Endothelial cell of umbilical vein (primary cell): Measurements from ENCODE around the gene VWC2. TPM values are rescaled to one million over a fixed set of nuclear protein-coding genes. Genes with fewer than 3 reads are reported as not detected.

Experiments
- BruUV-seq: library from RNA; stranded (reverse); fragments of 400-500 nt; replicated peaks from 2 replicates; lab custom pipeline; 2021; lab: Mats Ljungman, UMichigan
- CTCF ChIA-PET: fragments of 300-600, 350-600 bp; sonication (Branson Sonifier 250); formaldehyde crosslinking; loops from one replicate; lab custom pipeline; 2021; ENCODE audit warnings: antibody characterized with exemption, inconsistent platforms; lab: Charles Lee
- POLR2A ChIA-PET: fragments of 300-600, 350-600 bp; sonication (Branson Sonifier 250); formaldehyde crosslinking; loops from one replicate; lab custom pipeline; 2021; ENCODE audit warnings: antibody characterized with exemption, inconsistent platforms; lab: Charles Lee
- DNase-seq: peaks from one replicate; pipeline ENCODE4 v3.0.0-alpha.2; 2011; ENCODE audit warnings: low read depth, low spot score
- FAIRE-seq: peaks from 2 replicates; lab custom pipeline; 2011; peaks lifted over from hg19 to GRCh38; lab: Jason Lieb, UNC
- H2AFZ ChIP-seq: 2 replicates; pipeline ENCODE4 v1.6.0; 2012; ENCODE audit warnings: low read depth, low read length, control low read depth, inconsistent platforms
- H3K27ac ChIP-seq: 2 replicates; pipeline ENCODE4 v1.5.1; 2011; ENCODE audit warnings: low read depth, mild to moderate bottlenecking, control low read depth, low read length, moderate library complexity; ENCODE audit not compliant: insufficient read depth
- H3K27me3 ChIP-seq, 2 experiments: 2 replicates each; pipeline versions ENCODE4 v1.6.0 to v1.6.1; 2011; ENCODE audit warnings: low read length in 2 of 2, mixed read lengths in 1 of 2; ENCODE audit not compliant: control insufficient read depth in 2 of 2, insufficient read depth in 2 of 2
- H3K36me3 ChIP-seq, 2 experiments: 2 replicates in 1 of 2; 3 replicates in 1 of 2; pipeline ENCODE4 v1.5.1; 2011; ENCODE audit warnings: low read length in 2 of 2, mild to moderate bottlenecking in 1 of 2, moderate library complexity in 1 of 2; ENCODE audit not compliant: control insufficient read depth in 2 of 2, insufficient read depth in 2 of 2; ENCODE audit errors: extremely low read depth in 1 of 2
- H3K4me1 ChIP-seq: 3 replicates; pipeline ENCODE4 v1.5.1; 2011; ENCODE audit warnings: mild to moderate bottlenecking, low read length; ENCODE audit not compliant: control insufficient read depth, insufficient read depth; ENCODE audit errors: extremely low read depth
- H3K4me2 ChIP-seq: 2 replicates; pipeline ENCODE4 v1.6.1; 2011; ENCODE audit warnings: low read length, control low read depth, mixed read lengths; ENCODE audit not compliant: insufficient read depth
- H3K4me3 ChIP-seq, 3 experiments: fragments of 200-600 bp in 1 of 3; sonication (generic), shearing (Covaris generic) in 1 of 3; replicated peaks in 1 of 3; 2 replicates each; pipeline ENCODE4 v1.5.1; 2011 to 2016; ENCODE audit warnings: control low read depth in 3 of 3, low read length in 3 of 3, mild to moderate bottlenecking in 2 of 3, inconsistent platforms in 1 of 3, low read depth in 1 of 3, moderate library complexity in 1 of 3; ENCODE audit not compliant: insufficient read depth in 1 of 3
- H3K79me2 ChIP-seq: 2 replicates; pipeline ENCODE4 v1.6.0; 2012; ENCODE audit warnings: low read length, inconsistent platforms; ENCODE audit not compliant: control insufficient read depth, insufficient read depth
- H3K9ac ChIP-seq: replicated peaks from 2 replicates; pipeline ENCODE3; 2011; ENCODE audit warnings: low read length, control low read depth; ENCODE audit not compliant: insufficient read depth; ENCODE audit errors: extremely low read depth
- H3K9me1 ChIP-seq: replicated peaks from 3 replicates; pipeline ENCODE4 v1.6.0; 2011; ENCODE audit warnings: mild to moderate bottlenecking, low read length; ENCODE audit not compliant: control insufficient read depth, insufficient read depth; ENCODE audit errors: extremely low read depth
- H3K9me3 ChIP-seq: replicated peaks from 2 replicates; pipeline ENCODE4 v1.5.1; 2012; ENCODE audit warnings: low read length, inconsistent platforms; ENCODE audit not compliant: control insufficient read depth, insufficient read depth
- H4K20me1 ChIP-seq: replicated peaks from 2 replicates; pipeline ENCODE3; 2011; ENCODE audit warnings: mild to moderate bottlenecking, low read length; ENCODE audit not compliant: control insufficient read depth, insufficient read depth; ENCODE audit errors: extremely low read depth
- EZH2 ChIP-seq: IDR thresholded peaks from 2 replicates; pipeline ENCODE4 v1.6.1; 2012; ENCODE audit warnings: borderline replicate concordance, low read depth, mild to moderate bottlenecking, moderate library complexity, low read length, inconsistent platforms; ENCODE audit not compliant: severe bottlenecking
- FOS ChIP-seq: IDR thresholded peaks from 2 replicates; pipeline ENCODE4 v1.6.1; 2011; ENCODE audit warnings: mild to moderate bottlenecking, low read length, moderate library complexity, borderline replicate concordance; ENCODE audit not compliant: insufficient read depth
- GATA2 ChIP-seq: IDR thresholded peaks from 2 replicates; pipeline ENCODE4 v1.7.0; 2011; ENCODE audit warnings: low read depth, mild to moderate bottlenecking, moderate library complexity, mixed read lengths, low read length; ENCODE audit not compliant: insufficient read length, insufficient read depth
- JUN ChIP-seq: IDR thresholded peaks from 2 replicates; pipeline ENCODE4 v1.6.1; 2011; ENCODE audit warnings: borderline replicate concordance, low read depth; ENCODE audit not compliant: insufficient read length, insufficient read depth
- MYC ChIP-seq: IDR thresholded peaks from one replicate; pipeline ENCODE4 v1.6.1; 2011; ENCODE audit warnings: mild to moderate bottlenecking, low read depth, low read length
- POLR2A ChIP-seq: IDR thresholded peaks from 2 replicates; pipeline ENCODE4 v1.6.1; 2012; ENCODE audit warnings: low read depth, mild to moderate bottlenecking, control low read depth, low read length
- POLR2AphosphoS5 ChIP-seq: IDR thresholded peaks from 2 replicates; pipeline ENCODE4 v1.6.1; 2012; ENCODE audit warnings: low read depth, mild to moderate bottlenecking, control low read depth, low read length, moderate library complexity; ENCODE audit not compliant: insufficient read depth
- dilution Hi-C: fragments of 300-500 bp; cut with MboI; formaldehyde crosslinking; loops from one replicate; pipeline ENCODE4 v1.15.0; 2019; ENCODE audit warnings: low sequenced_read_pairs; ENCODE audit not compliant: extremely low pct_ligation_motif_present
- intact Hi-C: fragments of 100-400 bp; cut with micrococcal nuclease; formaldehyde crosslinking; loops from one replicate; pipeline ENCODE4 v1.10.0; 2022
- polyA plus RNA-seq, 4 experiments: library from polyadenylated mRNA; depleted of rRNA in 3 of 4; stranded (reverse) in 3 of 4; unstranded in 1 of 4; fragments of >200 nt; gene quantifications; 2 replicates each; pipeline versions ENCODE4 v1.2.1 to v1.2.3, GENCODE V29; 2011 to 2012; ENCODE audit warnings: missing spikeins in 1 of 4
- total RNA-seq: library from RNA; stranded (reverse); gene quantifications from 2 replicates; pipeline ENCODE4 v1.2.3, GENCODE V29; 2021
- TF ChIP-seq, protein P1 (sequence below), 2 donors: IDR thresholded peaks; 1 replicate in 1 of 2; 2 replicates in 1 of 2; pipeline ENCODE4 v1.5.1; 2011; ENCODE audit warnings: low read length in 2 of 2, mild to moderate bottlenecking in 2 of 2, moderate library complexity in 2 of 2, control low read depth in 1 of 2, inconsistent platforms in 1 of 2, low read depth in 1 of 2; ENCODE audit not compliant: insufficient read depth in 1 of 2; ENCODE audit errors: extremely low read depth in 1 of 2
- TF ChIP-seq, protein P2 (sequence below): IDR thresholded peaks from 2 replicates; pipeline ENCODE4 v1.6.1; 2011; ENCODE audit not compliant: insufficient read depth, insufficient read length

The VWC2 gene
- total and polyA plus RNA-seq, 2 donors (not counting 3 experiments of a cell fraction or from before 2014, with no cell fraction given) = not detected

DNA sequence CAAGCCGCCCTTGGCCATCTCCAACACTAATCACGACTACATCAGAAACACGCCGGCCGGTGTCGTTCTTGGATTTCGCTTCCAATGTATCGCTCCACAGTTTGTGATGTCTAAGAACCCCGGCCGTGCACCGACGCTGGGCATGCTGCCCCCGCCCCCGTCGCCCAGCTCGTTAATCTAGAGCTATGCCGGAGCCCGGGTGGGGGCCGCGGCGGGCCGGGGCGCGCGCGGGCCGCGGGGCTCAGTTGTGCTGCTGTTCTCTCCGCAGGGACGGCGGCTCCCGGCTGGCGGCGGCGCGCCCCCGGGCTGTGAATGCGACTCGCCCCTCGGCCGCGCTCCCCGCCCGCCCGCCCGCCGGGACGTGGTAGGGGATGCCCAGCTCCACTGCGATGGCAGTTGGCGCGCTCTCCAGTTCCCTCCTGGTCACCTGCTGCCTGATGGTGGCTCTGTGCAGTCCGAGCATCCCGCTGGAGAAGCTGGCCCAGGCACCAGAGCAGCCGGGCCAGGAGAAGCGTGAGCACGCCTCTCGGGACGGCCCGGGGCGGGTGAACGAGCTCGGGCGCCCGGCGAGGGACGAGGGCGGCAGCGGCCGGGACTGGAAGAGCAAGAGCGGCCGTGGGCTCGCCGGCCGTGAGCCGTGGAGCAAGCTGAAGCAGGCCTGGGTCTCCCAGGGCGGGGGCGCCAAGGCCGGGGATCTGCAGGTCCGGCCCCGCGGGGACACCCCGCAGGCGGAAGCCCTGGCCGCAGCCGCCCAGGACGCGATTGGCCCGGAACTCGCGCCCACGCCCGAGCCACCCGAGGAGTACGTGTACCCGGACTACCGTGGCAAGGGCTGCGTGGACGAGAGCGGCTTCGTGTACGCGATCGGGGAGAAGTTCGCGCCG lies 1.9 kb downstream of the VWC2 start:
- dilution Hi-C loops (no loop called here), intact Hi-C loops (no loop called here)
- Histone ChIP-seq H3K36me3 (no peaks in the 10 kb centered on the region), H3K4me3 (no peak overlapping the region), H3K9me3 (no peaks in the 10 kb centered on the region), H3K9me1 (no peaks in the 10 kb centered on the region), H3K4me1 (no peaks in the 10 kb centered on the region), H3K4me2 (no peak overlapping the region), H3K27ac (no peak overlapping the region), H3K9ac (no peak overlapping the region), H4K20me1 (no peaks in the 10 kb centered on the region), H3K79me2 (no peaks in the 10 kb centered on the region), H3K27me3 (peaks cover 10 to 26% of the 10 kb centered on the region in 2 experiments), H2AFZ (no peak overlapping the region)
- no peak for DNase-seq
- no peak for TF ChIP-seq MYC
- no peak for TF ChIP-seq JUN
- TF ChIP-seq, protein P1, sequence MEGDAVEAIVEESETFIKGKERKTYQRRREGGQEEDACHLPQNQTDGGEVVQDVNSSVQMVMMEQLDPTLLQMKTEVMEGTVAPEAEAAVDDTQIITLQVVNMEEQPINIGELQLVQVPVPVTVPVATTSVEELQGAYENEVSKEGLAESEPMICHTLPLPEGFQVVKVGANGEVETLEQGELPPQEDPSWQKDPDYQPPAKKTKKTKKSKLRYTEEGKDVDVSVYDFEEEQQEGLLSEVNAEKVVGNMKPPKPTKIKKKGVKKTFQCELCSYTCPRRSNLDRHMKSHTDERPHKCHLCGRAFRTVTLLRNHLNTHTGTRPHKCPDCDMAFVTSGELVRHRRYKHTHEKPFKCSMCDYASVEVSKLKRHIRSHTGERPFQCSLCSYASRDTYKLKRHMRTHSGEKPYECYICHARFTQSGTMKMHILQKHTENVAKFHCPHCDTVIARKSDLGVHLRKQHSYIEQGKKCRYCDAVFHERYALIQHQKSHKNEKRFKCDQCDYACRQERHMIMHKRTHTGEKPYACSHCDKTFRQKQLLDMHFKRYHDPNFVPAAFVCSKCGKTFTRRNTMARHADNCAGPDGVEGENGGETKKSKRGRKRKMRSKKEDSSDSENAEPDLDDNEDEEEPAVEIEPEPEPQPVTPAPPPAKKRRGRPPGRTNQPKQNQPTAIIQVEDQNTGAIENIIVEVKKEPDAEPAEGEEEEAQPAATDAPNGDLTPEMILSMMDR (IDR thresholded peaks at IDR 0.05; ENCODE audit: extremely low read depth in 1 of 2, insufficient read depth in 1 of 2, low read depth in 1 of 2, low read length in 2 of 2) = no peak
- TF ChIP-seq GATA2 = no peak
- TF ChIP-seq EZH2 = no peak
- TF ChIP-seq, protein P2, sequence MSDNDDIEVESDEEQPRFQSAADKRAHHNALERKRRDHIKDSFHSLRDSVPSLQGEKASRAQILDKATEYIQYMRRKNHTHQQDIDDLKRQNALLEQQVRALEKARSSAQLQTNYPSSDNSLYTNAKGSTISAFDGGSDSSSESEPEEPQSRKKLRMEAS = no peak
- no peak for TF ChIP-seq FOS
- no peak for TF ChIP-seq POLR2AphosphoS5
- no peak for TF ChIP-seq POLR2A
- FAIRE-seq = no peak
- ChIA-PET POLR2A (no interaction called here), CTCF (no interaction called here)
- BruUV-seq = no TSS peak
